GM15510 (cell line): ENCODE data around the gene ATAD5.

Experiments used
- POLR2A ChIP-seq: IDR thresholded peaks from 3 replicates; pipeline ENCODE4 v1.6.1; 2011; ENCODE audit warnings: borderline replicate concordance; ENCODE audit not compliant: insufficient read length; ENCODE audit errors: extremely low read depth

ATAD5 gene

GRCh38 chr17:30831663-30832437 is at the start of gene ATAD5:
Gene ATAD5, plus strand, starts transcription at chr17:30831966. Its CDS starts 382 bp downstream, at chr17:30832348.
- TF ChIP-seq POLR2A: peak; percentile 71

- TF ChIP-seq POLR2A: no peak
Observed at GRCh38 chr17:30782206-30782605, 49.6 kb upstream of the ATAD5 start.

DNA sequence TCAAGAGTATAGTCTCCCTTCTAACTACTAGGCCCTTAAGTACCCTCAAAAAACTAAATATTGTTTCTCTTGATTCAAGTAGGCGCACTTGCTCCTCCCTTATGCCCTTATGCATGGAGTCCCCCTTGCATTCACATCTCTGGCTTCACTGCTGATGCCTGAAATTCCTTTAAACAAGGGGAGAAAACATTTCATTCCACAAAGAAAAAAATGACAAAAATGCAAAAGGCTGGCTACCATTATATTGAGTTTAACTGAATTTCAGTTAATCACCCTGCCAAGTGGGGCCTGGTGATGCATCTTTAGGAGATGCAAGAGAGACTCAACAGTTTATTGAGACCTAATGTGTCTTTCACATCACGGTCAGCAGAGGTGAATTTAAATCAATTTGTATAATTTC is 42.8 kb upstream of the ATAD5 start:
- TF ChIP-seq POLR2A: no peak

GRCh38 chr17:30790279-30790678 is 41.5 kb upstream of the ATAD5 start:
- TF ChIP-seq POLR2A: no peak

- no peak for TF ChIP-seq POLR2A
Observed at GRCh38 chr17:30793282-30793977, 38.3 kb upstream of the ATAD5 start.

GRCh38 chr17:30794372-30794771 is 37.4 kb upstream of the ATAD5 start:
- TF ChIP-seq POLR2A: no peak

- TF ChIP-seq POLR2A: no peak
Observed at GRCh38 chr17:30796016-30796415, 35.8 kb upstream of the ATAD5 start.

GRCh38 chr17:30801671-30802070 is 30.1 kb upstream of the ATAD5 start:
- no peak for TF ChIP-seq POLR2A

- no peak for TF ChIP-seq POLR2A
Observed at GRCh38 chr17:30805944-30806456, 25.8 kb upstream of the ATAD5 start.

GRCh38 chr17:30807896-30808295 is 23.9 kb upstream of the ATAD5 start:
- no peak for TF ChIP-seq POLR2A

DNA sequence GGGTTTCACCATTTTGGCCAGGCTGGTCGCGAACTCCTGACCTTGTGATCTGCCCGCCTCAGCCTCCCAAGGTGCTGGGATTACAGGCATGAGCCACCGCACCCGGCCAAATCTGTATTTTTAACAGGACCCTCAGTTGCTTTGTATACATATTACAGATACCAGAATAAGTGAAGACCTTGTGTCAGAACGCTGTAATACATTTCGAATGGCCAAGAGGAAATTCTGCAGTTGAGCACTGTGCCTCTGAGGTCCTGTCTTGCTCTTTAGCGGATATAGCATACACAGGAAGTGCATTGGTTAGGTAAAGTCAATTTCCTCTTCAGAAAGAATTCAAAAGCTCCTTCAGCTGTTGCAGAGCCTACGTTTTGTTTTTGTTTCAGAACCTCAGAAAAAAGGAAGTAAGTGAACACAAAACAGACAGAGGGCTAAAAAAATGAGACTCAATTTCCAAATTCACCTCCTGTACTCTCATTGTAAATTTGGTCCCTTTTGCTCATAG is 22.9 kb upstream of the ATAD5 start:
- no peak for TF ChIP-seq POLR2A

DNA sequence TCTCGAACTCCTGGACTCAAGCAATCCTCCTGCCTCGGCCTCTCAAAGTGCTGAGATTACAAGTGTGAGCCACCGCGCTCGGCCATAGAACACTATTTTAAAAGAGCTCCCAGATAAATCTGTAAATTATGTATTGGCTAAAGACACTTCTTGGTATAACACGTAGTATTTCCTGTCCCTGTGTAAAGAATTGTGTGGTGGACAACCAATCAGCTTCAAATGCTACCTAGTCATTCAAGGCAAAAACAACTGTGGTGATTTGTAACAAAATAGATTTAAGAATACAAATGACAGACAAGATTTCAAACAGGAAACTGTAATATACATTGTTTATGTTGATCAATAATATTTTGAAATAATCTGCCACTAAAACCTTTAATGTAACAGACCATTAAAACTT is 21.9 kb upstream of the ATAD5 start:
- no peak for TF ChIP-seq POLR2A

- TF ChIP-seq POLR2A: no peak
Observed at GRCh38 chr17:30812218-30813177, 19.3 kb upstream of the ATAD5 start.

DNA sequence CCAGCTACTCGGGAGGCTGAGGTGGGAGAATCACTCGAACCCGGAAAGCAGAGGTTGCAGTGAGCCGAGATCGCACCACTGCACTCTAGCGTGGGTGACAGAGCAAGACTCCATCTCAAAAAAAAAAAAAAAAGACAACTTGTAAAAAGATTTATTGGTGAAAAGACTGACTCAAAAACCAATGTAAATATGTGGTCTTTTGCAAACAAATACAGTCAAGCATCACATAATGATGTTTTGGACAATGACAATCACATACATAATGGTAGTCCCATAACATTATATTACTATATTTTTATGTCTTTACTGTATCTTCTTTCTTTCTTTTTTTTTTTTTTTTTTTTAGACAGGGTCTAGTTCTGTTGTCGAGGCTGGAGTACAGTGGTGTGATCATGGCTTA is 15.6 kb upstream of the ATAD5 start:
- no peak for TF ChIP-seq POLR2A
